ENCODE results near the gene SERPINB10.

DNA sequence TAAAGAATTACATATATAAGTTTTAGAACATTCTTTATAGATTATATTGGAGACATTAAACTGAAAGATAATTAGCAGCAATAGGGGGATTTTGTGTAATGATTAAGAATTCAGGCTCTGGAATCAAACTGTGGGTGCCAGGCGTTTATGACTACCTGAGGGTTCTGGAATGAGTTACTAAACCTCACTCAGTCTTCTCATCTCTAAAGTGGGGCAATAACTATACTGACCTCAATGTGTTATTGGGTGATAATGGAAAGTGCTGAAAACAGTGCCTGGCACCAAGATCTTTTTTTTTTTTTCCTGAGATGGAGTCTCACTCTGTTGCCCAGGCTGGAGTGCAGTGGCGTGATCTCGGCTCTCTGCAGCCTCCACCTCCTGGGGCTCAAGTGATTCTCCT lies 69.3 kb downstream of the SERPINB10 start:
- no peak for TF ChIP-seq POLR2A (IDR thresholded peaks at IDR 0.05)
- TF ChIP-seq CTCF (IDR thresholded peaks at IDR 0.05), result no peak
